Colonic mucosa (tissue), 4 donors: ENCODE measurements around the gene CXCL11. TPM values are rescaled to one million over a fixed set of nuclear protein-coding genes. Genes with fewer than 3 reads are reported as not detected.

Experiments
- DNase-seq: peaks from one replicate; pipeline ENCODE4 v3.0.0-alpha.2; 2020
- H3K27ac ChIP-seq: fragments of 200-600 bp; one replicate; pipeline ENCODE4 v1.8.0; 2021
- H3K27me3 ChIP-seq: fragments of 200-600 bp; one replicate; pipeline ENCODE4 v1.8.0; 2021
- H3K36me3 ChIP-seq: fragments of 200-600 bp; one replicate; pipeline ENCODE4 v1.8.0; 2021
- H3K4me1 ChIP-seq: fragments of 200-600 bp; one replicate; pipeline ENCODE4 v1.8.0; 2021; ENCODE audit warnings: mild to moderate bottlenecking
- H3K4me3 ChIP-seq: fragments of 200-600 bp; one replicate; pipeline ENCODE4 v1.8.0; 2021
- H3K9ac ChIP-seq, 2 donors: one replicate each; pipeline ENCODE4 v1.7.0; 2013; ENCODE audit warnings: control low read depth in 2 of 2, low read depth in 2 of 2, low read length in 2 of 2
- H3K9me3 ChIP-seq: fragments of 200-600 bp; one replicate; pipeline ENCODE4 v1.8.0; 2021
- CTCF ChIP-seq: fragments of 200-600 bp; IDR thresholded peaks from one replicate; pipeline ENCODE4 v1.8.0; 2022; ENCODE audit warnings: antibody characterized with exemption, mild to moderate bottlenecking
- intact Hi-C: fragments of 100-400 bp; cut with DNase I; formaldehyde crosslinking; loops from one replicate; pipeline ENCODE4 v1.14.1; 2022
- total RNA-seq, 2 donors: library from RNA; stranded (reverse); fragmentation: NEBNext Ultra II Directional in 1 of 2; extraction: Animal tissue kit (Norgen Biotek cat#: 25700) in 1 of 2; gene quantifications; one replicate each; pipeline ENCODE4 v1.2.1, GENCODE V29; 2021
- donor health status: healthy.
- donor health status: DM: no; HTN: no; CAD: no.
- donor health status: DM: no; HTN: no; CAD: no.

Gene CXCL11
- total RNA-seq, 2 donors from 2014 or later, result not detected

GRCh38 chr4:76007089-76007862, 28.6 kb downstream of the CXCL11 start, which contains the start of gene CXCL9:
Gene CXCL9 (minus strand): TSS chr4:76007509. CDS start chr4:76007449, 60 bp downstream.
- Histone ChIP-seq H3K4me1 (no peaks in the 10 kb centered on the region), H3K9me3 (no peaks in the 10 kb centered on the region), H3K9ac (no peak within 1 kb of the TSS), H3K27me3 (no peaks in the 10 kb centered on the region), H3K36me3 (no peaks in the 10 kb centered on the region), H3K27ac (no peak within 1 kb of the TSS), H3K4me3 (no peak within 1 kb of the TSS)
- TF ChIP-seq CTCF, result no peak
- DNase-seq, result no peak
- intact Hi-C loops, result no loop called here

- no peak overlapping the region for H3K9ac ChIP-seq
- TF ChIP-seq CTCF, result no peak
- intact Hi-C loops, result no loop called here
- no peak overlapping the region for H3K4me3 ChIP-seq
- DNase-seq, result no peak
- H3K27ac ChIP-seq, result no peak overlapping the region
- no peaks in the 10 kb centered on the region for H3K27me3 ChIP-seq
- H3K36me3 ChIP-seq, result no peaks in the 10 kb centered on the region
- no peaks in the 10 kb centered on the region for H3K4me1 ChIP-seq
- H3K9me3 ChIP-seq, result no peaks in the 10 kb centered on the region
Observed at GRCh38 chr4:76003620-76004019, 32.2 kb downstream of the CXCL11 start.

GRCh38 chr4:76003035-76003434, 32.8 kb downstream of the CXCL11 start:
- TF ChIP-seq CTCF, result no peak
- Histone ChIP-seq H3K4me3 (no peak overlapping the region), H3K27ac (no peak overlapping the region)

GRCh38 chr4:76002176-76002575, 33.7 kb downstream of the CXCL11 start:
- intact Hi-C loops, result no loop called here
- no peak for TF ChIP-seq CTCF
- H3K9ac ChIP-seq, result no peak overlapping the region
- no peak for DNase-seq
- no peaks in the 10 kb centered on the region for H3K4me1 ChIP-seq
- H3K27me3 ChIP-seq, result no peaks in the 10 kb centered on the region
- no peak overlapping the region for H3K4me3 ChIP-seq
- no peaks in the 10 kb centered on the region for H3K36me3 ChIP-seq
- no peak overlapping the region for H3K27ac ChIP-seq
- H3K9me3 ChIP-seq, result no peaks in the 10 kb centered on the region

More at GRCh38 chr4:76003035-76003434, 32.8 kb downstream of the CXCL11 start:
- intact Hi-C loops, result no loop called here
- no peak overlapping the region for H3K9ac ChIP-seq
- H3K27me3 ChIP-seq, result no peaks in the 10 kb centered on the region
- no peaks in the 10 kb centered on the region for H3K9me3 ChIP-seq
- DNase-seq, result no peak
- no peaks in the 10 kb centered on the region for H3K4me1 ChIP-seq
- H3K36me3 ChIP-seq, result no peaks in the 10 kb centered on the region

- Histone ChIP-seq H3K27me3 (no peaks in the 10 kb centered on the region), H3K27ac (no peak overlapping the region), H3K4me1 (no peaks in the 10 kb centered on the region), H3K4me3 (no peak overlapping the region), H3K9me3 (no peaks in the 10 kb centered on the region), H3K36me3 (no peaks in the 10 kb centered on the region), H3K9ac (no peak overlapping the region)
- intact Hi-C loops, result loop anchor here (2.0 kb wide), 1 partner anchor 65 kb away; no protein-coding TSS in a partner anchor
- TF ChIP-seq CTCF, result no peak
- no peak for DNase-seq
Observed at GRCh38 chr4:76001700-76002099, 34.2 kb downstream of the CXCL11 start.
